Tibial artery (tissue), 4 donors: ENCODE results near the gene PCDHA7.
"Not testable (repeated sequence)": the region's sequence is repeated elsewhere in the genome, so short reads cannot be mapped to it uniquely, and the experiment has no call there.

Source experiments
- DNase-seq, 2 donors: peaks; one replicate each; pipeline ENCODE4 v3.0.0-alpha.2; 2019
- H3K27ac ChIP-seq, 2 donors: fragments of 200-600 bp; sonication (generic) in 1 of 2; 1 replicate in 1 of 2; 2 replicates in 1 of 2; pipeline ENCODE4 v1.5.1; 2018 to 2019; ENCODE audit warnings: mild to moderate bottlenecking in 1 of 2
- H3K27me3 ChIP-seq, 2 donors: fragments of 200-600 bp; sonication (generic) in 1 of 2; one replicate each; pipeline versions ENCODE4 v1.5.1 to v1.6.0; 2016 to 2019
- H3K36me3 ChIP-seq, 3 donors: fragments of 200-600 bp; sonication (generic) in 2 of 3; one replicate each; pipeline ENCODE4 v1.5.1; 2016 to 2019; ENCODE audit warnings: mild to moderate bottlenecking in 2 of 3
- H3K4me1 ChIP-seq, 4 donors: fragments of 200-600 bp; sonication (generic) in 2 of 4; 1 replicate in 3 of 4; 2 replicates in 1 of 4; pipeline ENCODE4 v1.5.1; 2016 to 2019
- H3K4me3 ChIP-seq, 2 donors: fragments of 200-600 bp; sonication (generic) in 1 of 2; 1 replicate in 1 of 2; 2 replicates in 1 of 2; pipeline ENCODE4 v1.5.1; 2018 to 2019; ENCODE audit warnings: mild to moderate bottlenecking in 2 of 2
- H3K9me3 ChIP-seq, 3 donors: fragments of 200-600 bp; sonication (generic) in 1 of 3; one replicate each; pipeline ENCODE4 v1.5.1; 2016 to 2019
- intact Hi-C: fragments of 100-400 bp; cut with DNase I; formaldehyde crosslinking; loops from one replicate; pipeline ENCODE4 v1.15.0; 2023; ENCODE audit warnings: low total_unique reads
- TF ChIP-seq, protein P1 (sequence below), 2 experiments: fragments of 200-600 bp in 1 of 2; fragments of 450-650 bp in 1 of 2; IDR thresholded peaks; one replicate each; pipeline ENCODE4 v1.5.1; 2017 to 2019; ENCODE audit warnings: antibody characterized with exemption in 2 of 2, mild to moderate bottlenecking in 1 of 2, moderate library complexity in 1 of 2

PCDHA7 gene

DNA sequence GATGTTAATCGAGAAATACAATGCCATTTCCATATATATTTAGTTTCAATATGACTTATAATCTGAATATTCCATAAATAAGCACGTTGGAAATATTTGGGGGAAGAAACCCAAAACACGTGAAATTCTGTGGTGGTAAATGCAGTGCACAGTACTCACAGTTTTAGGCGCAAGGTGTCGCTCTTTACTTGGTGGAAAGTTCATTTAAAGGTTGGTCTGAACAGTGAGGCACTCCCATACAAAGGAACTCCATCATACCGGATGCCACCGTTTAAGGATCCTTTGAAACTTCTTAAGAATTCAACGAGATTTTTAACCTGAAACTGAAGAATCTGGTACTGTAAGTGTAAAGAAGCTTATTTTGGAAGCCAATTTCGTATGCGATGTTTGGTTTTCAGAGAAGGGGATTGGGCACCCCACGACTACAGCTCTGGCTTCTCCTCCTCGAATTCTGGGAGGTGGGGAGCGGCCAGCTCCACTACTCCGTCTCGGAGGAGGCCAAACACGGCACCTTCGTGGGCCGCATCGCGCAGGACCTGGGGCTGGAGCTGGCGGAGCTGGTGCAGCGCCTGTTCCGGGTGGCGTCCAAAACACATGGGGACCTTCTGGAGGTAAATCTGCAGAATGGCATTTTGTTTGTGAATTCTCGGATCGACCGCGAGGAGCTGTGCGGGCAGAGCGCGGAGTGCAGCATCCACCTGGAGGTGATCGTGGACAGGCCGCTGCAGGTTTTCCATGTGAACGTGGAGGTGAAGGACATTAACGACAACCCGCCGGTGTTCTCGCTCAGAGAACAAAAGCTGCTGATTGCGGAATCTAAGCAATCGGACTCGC is 34.9 kb downstream of the PCDHA7 start, which contains the start of gene PCDHA11:
Gene PCDHA11 (plus strand): TSS at position 237 of the 834 bp plus-strand sequence. CDS start 147 bp downstream, at position 384.
- DNase-seq: no peak
- intact Hi-C loops: no loop called here

DNA sequence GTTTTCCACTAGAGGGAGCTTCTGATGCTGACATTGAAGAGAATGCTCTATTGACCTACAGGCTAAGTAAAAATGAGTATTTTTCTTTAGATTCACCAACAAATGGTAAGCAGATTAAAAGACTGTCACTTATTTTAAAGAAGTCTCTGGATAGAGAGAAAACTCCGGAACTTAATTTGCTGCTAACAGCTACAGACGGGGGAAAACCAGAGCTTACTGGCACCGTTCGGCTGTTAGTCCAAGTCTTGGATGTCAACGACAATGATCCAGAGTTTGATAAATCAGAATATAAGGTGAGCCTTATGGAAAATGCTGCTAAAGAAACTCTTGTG is 35.5 kb downstream of the PCDHA7 start:
- Histone ChIP-seq H3K4me1 (no peaks in the 10 kb centered on the region), H3K36me3 (peaks cover 0 to 2% (median 0%) of the 10 kb centered on the region in 3 donors), H3K9me3 (peaks cover 10 to 44% (median 32%) of the 10 kb centered on the region in 3 donors), H3K27me3 (peaks cover 0 to 5% of the 10 kb centered on the region in 2 donors), H3K27ac (no peak overlapping the region), H3K4me3 (no peak overlapping the region)
- intact Hi-C loops: no loop called here
- no peak for DNase-seq
- TF ChIP-seq, protein P1, sequence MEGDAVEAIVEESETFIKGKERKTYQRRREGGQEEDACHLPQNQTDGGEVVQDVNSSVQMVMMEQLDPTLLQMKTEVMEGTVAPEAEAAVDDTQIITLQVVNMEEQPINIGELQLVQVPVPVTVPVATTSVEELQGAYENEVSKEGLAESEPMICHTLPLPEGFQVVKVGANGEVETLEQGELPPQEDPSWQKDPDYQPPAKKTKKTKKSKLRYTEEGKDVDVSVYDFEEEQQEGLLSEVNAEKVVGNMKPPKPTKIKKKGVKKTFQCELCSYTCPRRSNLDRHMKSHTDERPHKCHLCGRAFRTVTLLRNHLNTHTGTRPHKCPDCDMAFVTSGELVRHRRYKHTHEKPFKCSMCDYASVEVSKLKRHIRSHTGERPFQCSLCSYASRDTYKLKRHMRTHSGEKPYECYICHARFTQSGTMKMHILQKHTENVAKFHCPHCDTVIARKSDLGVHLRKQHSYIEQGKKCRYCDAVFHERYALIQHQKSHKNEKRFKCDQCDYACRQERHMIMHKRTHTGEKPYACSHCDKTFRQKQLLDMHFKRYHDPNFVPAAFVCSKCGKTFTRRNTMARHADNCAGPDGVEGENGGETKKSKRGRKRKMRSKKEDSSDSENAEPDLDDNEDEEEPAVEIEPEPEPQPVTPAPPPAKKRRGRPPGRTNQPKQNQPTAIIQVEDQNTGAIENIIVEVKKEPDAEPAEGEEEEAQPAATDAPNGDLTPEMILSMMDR (IDR thresholded peaks at IDR 0.05): no peak

More for the DNA sequence above, 34.9 kb downstream of the PCDHA7 start, which contains the start of gene PCDHA11:
- Histone ChIP-seq H3K4me1 (no peaks in the 10 kb centered on the region), H3K36me3 (no peaks in the 10 kb centered on the region), H3K27me3 (peaks cover 0 to 5% of the 10 kb centered on the region in 2 donors), H3K27ac (no peak within 1 kb of the TSS), H3K9me3 (peaks cover 10 to 41% (median 32%) of the 10 kb centered on the region in 3 donors), H3K4me3 (no peak within 1 kb of the TSS)
- TF ChIP-seq, protein P1 (IDR thresholded peaks at IDR 0.05): no peak

DNA sequence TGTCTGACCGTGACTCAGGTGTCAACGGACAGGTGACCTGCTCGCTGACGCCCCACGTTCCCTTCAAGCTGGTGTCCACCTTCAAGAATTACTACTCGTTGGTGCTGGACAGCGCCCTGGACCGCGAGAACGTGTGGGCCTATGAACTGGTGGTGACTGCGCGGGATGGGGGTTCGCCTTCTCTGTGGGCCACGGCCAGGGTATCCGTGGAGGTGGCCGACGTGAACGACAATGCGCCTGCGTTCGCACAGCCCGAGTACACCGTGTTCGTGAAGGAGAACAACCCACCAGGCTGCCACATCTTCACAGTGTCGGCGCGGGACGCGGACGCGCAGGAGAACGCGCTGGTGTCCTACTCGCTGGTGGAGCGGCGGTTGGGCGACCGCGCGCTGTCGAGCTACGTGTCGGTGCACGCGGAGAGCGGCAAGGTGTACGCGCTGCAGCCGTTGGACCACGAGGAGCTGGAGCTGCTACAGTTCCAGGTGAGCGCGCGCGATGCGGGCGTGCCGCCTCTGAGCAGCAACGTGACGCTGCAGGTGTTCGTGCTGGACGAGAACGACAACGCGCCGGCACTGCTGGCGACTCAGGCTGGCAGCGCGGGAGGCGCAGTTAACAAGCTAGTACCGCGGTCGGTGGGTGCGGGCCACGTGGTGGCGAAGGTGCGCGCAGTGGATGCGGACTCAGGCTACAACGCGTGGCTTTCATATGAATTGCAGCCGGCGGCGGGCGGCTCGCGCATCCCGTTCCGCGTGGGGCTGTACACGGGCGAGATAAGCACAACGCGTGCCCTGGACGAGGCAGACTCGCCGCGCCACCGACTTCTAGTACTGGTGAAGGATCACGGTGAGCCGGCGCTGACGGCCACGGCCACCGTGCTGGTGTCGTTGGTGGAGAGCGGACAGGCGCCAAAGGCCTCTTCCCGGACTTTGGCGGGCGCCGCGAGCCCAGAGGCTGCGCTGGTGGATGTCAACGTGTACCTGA is 36.4 kb downstream of the PCDHA7 start:
- Histone ChIP-seq H3K27ac (no peak overlapping the region), H3K36me3 (peaks cover 0 to 4% (median 0%) of the 10 kb centered on the region in 3 donors), H3K27me3 (peaks cover 0 to 5% of the 10 kb centered on the region in 2 donors), H3K4me3 (no peak overlapping the region), H3K4me1 (no peaks in the 10 kb centered on the region), H3K9me3 (peaks cover 10 to 50% (median 36%) of the 10 kb centered on the region in 3 donors)
- TF ChIP-seq, protein P1 (IDR thresholded peaks at IDR 0.05): no peak
- intact Hi-C loops: no loop called here
- DNase-seq: no peak

DNA sequence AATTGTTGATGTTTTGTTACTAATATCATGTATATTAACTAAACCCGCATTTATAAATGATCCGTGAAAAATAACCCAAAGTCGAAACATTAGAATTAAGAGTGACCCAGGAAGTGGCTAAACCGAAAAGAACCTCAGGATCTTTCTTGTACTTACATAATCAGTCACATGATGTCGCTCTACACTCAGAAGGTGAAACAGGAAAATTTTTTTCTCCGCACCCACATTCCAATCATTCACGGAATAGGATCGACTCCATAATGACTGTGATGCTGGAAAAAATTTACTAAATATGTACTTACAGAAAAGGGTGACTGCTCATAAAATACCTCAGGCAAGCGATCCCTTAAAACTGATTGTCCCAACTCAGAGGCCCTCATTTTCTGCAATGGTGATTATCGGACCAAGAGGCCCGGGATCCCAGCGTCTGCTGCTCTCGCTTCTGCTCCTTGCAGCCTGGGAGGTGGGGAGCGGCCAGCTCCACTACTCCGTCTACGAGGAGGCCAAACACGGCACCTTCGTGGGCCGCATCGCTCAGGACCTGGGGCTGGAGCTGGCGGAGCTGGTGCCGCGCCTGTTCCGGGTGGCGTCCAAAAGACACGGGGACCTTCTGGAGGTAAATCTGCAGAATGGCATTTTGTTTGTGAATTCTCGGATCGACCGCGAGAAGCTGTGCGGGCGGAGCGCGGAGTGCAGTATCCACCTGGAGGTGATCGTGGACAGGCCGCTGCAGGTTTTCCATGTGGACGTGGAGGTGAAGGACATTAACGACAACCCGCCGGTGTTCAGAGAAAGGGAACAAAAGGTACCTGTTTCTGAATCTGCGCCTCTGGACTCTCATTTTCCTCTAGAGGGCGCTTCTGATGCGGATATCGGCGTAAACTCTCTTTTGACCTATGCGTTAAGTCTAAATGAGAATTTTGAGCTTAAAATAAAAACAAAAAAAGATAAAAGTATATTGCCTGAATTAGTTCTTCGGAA is 41.3 kb downstream of the PCDHA7 start, which contains the start of gene PCDHA12:
Gene PCDHA12 (plus strand): TSS at position 224 of the 981 bp plus-strand sequence. CDS start 165 bp downstream, at position 389.
- Histone ChIP-seq H3K27me3 (peaks cover 0 to 5% of the 10 kb centered on the region in 2 donors), H3K27ac (no peak within 1 kb of the TSS), H3K4me3 (no peak within 1 kb of the TSS), H3K9me3 (peaks cover 9 to 67% (median 40%) of the 10 kb centered on the region in 3 donors), H3K4me1 (no peaks in the 10 kb centered on the region), H3K36me3 (peaks cover 0 to 4% (median 0%) of the 10 kb centered on the region in 3 donors)
- no peak for DNase-seq
- intact Hi-C loops: no loop called here
- TF ChIP-seq, protein P1 (IDR thresholded peaks at IDR 0.05): no peak

DNA sequence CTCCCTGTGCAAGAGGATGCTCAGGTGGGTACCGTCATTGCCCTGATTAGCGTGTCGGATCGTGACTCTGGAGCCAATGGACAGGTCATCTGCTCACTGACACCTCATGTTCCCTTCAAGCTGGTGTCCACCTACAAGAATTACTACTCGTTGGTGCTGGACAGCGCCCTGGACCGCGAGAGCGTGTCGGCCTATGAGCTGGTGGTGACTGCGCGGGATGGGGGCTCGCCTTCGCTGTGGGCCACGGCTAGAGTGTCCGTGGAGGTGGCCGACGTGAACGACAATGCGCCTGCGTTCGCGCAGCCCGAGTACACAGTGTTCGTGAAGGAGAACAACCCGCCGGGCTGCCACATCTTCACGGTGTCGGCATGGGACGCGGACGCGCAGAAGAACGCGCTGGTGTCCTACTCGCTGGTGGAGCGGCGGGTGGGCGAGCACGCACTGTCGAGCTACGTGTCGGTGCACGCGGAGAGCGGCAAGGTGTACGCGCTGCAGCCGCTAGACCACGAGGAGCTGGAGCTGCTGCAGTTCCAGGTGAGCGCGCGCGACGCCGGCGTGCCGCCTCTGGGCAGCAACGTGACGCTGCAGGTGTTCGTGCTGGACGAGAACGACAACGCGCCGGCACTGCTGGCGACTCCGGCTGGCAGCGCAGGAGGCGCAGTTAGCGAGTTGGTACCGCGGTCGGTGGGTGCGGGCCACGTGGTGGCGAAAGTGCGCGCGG is 42.6 kb downstream of the PCDHA7 start:
- peaks cover 0 to 58% (median 43%) of the 10 kb centered on the region in 3 donors for H3K9me3 ChIP-seq
- H3K36me3 ChIP-seq, H3K4me3 ChIP-seq, H3K27ac ChIP-seq, H3K27me3 ChIP-seq, intact Hi-C loops, H3K4me1 ChIP-seq, DNase-seq: not testable (repeated sequence)
